ENCODE results near the gene MRC1.

GRCh38 chr10:17805330-17805729 lies 3.8 kb upstream of the MRC1 start:
- TF ChIP-seq CTCF (IDR thresholded peaks at IDR 0.05; ENCODE audit: low read length) (no peak), EZH2 (IDR thresholded peaks at IDR 0.05; ENCODE audit: borderline replicate concordance, low read length) (no peak)

All from OCI-LY1 (cell line).